ENCODE measurements around the gene GINS2.

DNA sequence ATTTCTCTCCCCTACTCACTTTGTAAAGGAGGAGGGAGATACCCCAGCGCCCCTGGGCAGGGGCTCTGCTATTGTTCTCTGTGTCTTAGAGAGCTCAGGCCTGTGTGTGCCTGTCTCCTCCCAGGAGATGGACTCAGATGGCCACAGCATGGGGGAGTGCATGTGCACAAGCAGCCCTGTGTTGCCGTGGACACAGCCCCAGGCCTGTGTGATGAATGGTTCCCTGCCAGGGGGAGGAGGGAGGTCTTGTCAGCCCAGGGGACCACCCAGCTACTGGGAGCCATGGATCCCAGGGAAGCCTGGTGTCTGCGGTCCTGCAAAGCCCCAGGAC, 26.3 kb downstream of the GINS2 start:
- TF ChIP-seq, protein P1, sequence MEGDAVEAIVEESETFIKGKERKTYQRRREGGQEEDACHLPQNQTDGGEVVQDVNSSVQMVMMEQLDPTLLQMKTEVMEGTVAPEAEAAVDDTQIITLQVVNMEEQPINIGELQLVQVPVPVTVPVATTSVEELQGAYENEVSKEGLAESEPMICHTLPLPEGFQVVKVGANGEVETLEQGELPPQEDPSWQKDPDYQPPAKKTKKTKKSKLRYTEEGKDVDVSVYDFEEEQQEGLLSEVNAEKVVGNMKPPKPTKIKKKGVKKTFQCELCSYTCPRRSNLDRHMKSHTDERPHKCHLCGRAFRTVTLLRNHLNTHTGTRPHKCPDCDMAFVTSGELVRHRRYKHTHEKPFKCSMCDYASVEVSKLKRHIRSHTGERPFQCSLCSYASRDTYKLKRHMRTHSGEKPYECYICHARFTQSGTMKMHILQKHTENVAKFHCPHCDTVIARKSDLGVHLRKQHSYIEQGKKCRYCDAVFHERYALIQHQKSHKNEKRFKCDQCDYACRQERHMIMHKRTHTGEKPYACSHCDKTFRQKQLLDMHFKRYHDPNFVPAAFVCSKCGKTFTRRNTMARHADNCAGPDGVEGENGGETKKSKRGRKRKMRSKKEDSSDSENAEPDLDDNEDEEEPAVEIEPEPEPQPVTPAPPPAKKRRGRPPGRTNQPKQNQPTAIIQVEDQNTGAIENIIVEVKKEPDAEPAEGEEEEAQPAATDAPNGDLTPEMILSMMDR (IDR thresholded peaks at IDR 0.05), result no peak
- TF ChIP-seq POLR2A (IDR thresholded peaks at IDR 0.05) (no peak), EP300 (IDR thresholded peaks at IDR 0.05; ENCODE audit: low read depth) (no peak), POLR2AphosphoS5 (IDR thresholded peaks at IDR 0.05) (no peak)

Measured in transverse colon (tissue), 4 donors.